HG02970 (cell line): ENCODE results near the gene DLGAP1.

ENCODE experiments used
- ATAC-seq: cut with Tn5 transposase; IDR thresholded peaks from one replicate; pipeline ENCODE4 v1.9.1; 2021; ENCODE audit warnings: mild to moderate bottlenecking, moderate library complexity, moderate number of reproducible peaks; ENCODE audit not compliant: unreplicated experiment, low FRiP score

DLGAP1 gene

GRCh38 chr18:4198956-4199355 is 256.2 kb downstream of the DLGAP1 start:
- ATAC-seq, result no peak

GRCh38 chr18:4196351-4196750 is 258.8 kb downstream of the DLGAP1 start:
- no peak for ATAC-seq

- no peak for ATAC-seq
These were observed 262.0 kb downstream of the DLGAP1 start for GRCh38 chr18:4193086-4193485.

GRCh38 chr18:4181882-4182568 is 273.1 kb downstream of the DLGAP1 start:
- ATAC-seq, result no peak

DNA sequence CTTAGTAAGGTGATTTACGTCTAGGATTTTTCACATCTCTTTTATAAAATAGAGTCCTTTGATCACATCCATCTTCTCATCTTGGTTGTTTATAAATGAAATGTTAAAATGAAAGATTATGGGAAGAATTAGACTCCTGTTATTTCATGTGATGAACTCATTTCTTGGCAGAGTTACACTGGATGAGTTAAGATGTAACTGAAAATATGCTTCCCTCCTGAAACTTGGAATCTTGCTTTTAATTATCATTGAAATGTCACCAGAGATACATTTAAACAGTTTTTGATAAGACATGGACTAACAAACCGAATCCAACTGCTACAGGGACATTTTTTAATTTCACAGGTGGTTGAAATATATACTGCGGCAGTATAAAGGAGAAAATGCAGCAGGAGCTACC is 274.0 kb downstream of the DLGAP1 start:
- no peak for ATAC-seq

GRCh38 chr18:4172196-4173100 is 282.7 kb downstream of the DLGAP1 start:
- no peak for ATAC-seq

GRCh38 chr18:4157352-4157751 is 297.8 kb downstream of the DLGAP1 start:
- ATAC-seq, result no peak

GRCh38 chr18:4146797-4147196 is 308.3 kb downstream of the DLGAP1 start:
- ATAC-seq, result no peak

GRCh38 chr18:4144201-4144600 is 310.9 kb downstream of the DLGAP1 start:
- no peak for ATAC-seq

DNA sequence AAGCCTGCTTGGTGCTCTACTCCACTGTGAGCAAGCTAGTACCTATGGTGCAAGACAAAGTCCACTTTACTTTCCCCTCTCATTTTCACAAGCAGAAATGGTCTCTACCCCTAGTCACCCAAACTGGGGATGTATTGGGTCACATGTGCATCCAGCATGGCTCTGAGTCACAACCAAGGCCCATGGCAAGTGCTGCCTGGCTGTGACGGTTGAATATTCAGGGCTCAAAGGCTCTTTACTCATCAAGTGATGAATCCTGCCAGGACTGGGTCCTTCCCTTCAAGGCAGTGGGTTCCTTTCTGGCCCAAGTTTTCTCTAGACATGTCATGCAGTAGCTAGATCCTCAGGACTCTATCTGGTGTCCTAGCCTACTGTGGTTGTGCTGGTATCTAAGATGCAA is 311.5 kb downstream of the DLGAP1 start:
- no peak for ATAC-seq

DNA sequence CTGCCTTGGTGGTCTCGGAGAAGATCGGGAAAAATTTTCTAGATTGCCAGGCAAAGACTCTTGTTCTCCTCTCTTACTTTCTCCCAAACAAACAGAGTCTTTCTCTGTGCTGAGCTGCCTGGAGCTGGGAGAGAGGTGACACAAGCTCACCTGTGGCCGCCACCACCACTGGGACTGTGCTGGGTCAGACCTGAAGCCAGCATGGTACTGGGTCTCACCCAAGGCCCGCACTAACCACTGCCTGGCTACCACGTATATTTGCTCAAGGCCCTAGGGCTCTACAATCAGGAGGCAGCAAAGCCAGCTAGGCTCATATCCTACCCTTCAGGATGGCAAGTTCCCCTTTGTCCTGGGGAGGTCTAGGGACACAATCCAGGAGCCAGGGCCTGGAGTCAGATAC is 312.2 kb downstream of the DLGAP1 start:
- no peak for ATAC-seq

DNA sequence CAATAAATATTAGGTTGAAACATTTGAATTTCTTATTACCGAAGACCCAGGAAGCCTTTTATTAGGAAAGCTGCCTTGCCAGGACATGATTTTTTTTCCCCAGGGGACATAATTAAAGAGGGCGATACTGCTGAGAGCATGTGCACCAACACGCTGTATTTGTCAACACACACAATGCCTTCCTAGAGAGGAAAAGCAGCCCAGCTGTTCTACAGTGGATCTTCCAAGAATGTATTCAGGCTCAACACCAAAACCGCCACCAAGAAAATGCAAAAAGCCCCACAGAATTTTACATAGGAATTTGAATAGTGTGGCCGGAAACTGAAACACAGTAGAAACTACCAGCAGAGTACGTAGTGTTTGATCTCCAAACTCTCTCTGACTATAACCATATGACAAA is 320.4 kb downstream of the DLGAP1 start:
- ATAC-seq, result no peak

DNA sequence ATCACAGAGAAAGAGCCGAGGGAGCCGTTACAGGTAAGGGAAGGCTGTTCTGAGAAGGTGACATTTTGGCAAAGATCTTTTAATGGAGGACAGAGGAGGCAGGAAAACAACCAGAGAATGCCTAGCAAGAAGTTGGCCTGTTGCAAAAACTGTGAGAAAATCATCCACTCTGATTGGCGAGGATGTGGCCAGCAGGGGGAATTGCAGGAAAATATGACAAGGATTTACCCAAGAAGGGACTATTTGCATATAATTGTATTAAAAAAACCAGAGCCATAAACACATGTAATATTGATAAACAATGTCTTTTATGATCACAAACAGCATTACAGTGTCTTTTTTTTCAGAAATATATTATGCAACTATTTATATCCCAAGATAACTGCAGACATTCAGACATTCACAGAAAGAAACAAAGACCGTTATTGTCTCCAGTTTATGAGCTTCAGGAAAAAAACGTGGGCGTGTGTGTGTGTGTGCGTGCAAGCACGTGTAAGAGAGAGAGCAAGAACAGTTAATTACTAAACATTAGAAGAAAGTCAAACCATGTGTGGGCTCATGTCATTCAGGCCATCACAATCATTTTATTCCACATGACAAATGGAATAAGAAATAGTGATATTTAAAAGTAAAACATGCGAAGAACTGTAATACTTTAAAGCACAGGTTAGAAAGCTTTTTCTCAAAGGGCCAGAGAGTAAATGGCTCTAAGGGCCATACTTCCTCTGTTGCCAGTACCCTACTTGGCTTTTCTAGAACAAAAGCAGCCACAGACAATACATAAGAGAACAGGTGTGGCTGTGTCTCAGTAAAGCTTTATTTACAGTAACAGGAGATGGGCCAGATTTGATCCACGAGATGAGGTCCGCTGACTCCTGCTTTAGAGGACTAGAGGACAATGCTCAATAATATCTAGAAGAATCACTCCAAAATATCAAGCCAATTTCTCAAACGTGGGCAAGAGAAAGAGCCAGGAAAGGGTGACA is 324.1 kb downstream of the DLGAP1 start:
- no peak for ATAC-seq

GRCh38 chr18:4126939-4127338 is 328.2 kb downstream of the DLGAP1 start:
- ATAC-seq, result no peak

GRCh38 chr18:4125627-4126230 is 329.4 kb downstream of the DLGAP1 start:
- no peak for ATAC-seq

DNA sequence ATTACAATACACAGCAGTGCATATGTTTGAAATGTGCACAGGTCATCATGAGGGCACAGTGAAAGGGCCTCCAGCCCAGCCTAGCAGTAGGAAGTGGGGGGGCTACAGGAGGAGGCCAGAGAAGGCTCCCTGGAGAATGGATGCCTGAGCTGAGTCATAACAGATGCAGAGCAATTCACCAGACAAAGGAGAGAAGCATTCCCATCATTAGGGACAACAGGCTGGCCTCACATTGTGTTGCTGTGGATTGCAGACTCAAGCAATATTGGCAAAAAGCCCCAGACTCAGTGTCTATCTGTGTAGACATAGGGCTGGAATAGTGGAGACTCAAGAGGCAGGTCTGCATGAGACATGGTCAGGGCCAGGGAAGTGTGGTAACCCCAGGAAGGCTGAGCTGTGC is 329.9 kb downstream of the DLGAP1 start:
- ATAC-seq, result no peak

DNA sequence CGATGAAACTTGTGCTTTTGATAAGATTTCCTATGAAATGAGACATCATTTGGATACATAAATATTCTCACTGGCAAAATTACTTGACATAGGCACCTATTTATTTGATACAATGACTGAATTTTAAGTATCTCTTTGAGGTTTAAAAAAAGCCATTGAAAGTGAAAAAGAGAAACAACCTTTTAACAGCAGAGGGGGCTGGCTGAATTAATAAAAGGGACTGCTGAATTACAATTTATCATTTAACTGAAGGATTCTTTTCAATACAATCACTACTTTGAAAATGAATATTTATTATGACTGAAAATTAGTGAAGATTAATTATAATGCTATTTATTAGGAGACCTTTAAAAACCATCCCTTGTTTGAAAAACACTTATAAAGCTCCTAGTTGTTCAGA is 335.3 kb downstream of the DLGAP1 start:
- ATAC-seq, result no peak

GRCh38 chr18:4119127-4119648 is 335.9 kb downstream of the DLGAP1 start:
- ATAC-seq, result no peak

- no peak for ATAC-seq
These were observed 347.1 kb downstream of the DLGAP1 start for GRCh38 chr18:4108016-4108415.

DNA sequence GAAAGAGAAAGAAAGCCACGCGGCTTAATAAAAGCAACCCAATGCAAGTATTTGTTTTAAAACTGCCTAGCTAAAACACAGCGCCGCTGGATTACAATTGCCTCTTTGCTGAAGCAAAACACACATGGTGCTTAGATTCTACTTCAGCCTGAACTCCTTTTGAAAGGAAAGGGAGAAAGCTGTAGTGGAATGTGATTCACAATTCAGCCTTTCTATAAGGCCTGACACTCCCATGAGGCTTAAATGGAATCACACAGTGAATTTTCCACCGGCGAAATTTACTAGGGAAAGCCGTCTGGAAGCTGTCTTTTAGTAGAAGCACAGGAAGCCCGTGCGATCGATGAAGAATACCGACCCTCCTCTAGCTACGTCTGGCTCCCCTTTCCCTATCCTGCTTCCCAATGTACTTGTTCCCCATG is 348.0 kb downstream of the DLGAP1 start:
- no peak for ATAC-seq
